Upper lobe of left lung (tissue), 6 donors: Measurements from ENCODE around the gene SEC11A. TPM values are rescaled to one million over a fixed set of nuclear protein-coding genes. Genes with fewer than 3 reads are reported as not detected.
A peak's percentile ranks its signal among the peaks of the same experiment; 100 is the strongest.

ENCODE experiments used
- ATAC-seq, 2 donors: fragments of 200-7000 bp; cut with Tn5 transposase; one replicate each; pipeline ENCODE4 v1.9.1; 2022; ENCODE audit warnings: mild to moderate bottlenecking in 2 of 2, moderate library complexity in 2 of 2; ENCODE audit not compliant: low FRiP score in 2 of 2
- DNase-seq, 2 donors: peaks; one replicate each; pipeline ENCODE4 v3.0.0-alpha.2; 2019 to 2020
- H3K27ac ChIP-seq, 4 donors: fragments of 200-600 bp; sonication (generic); one replicate each; pipeline ENCODE4 v1.5.1; 2016 to 2019
- H3K27me3 ChIP-seq, 4 donors: fragments of 200-600 bp; sonication (generic); one replicate each; pipeline ENCODE4 v1.5.1; 2017 to 2019
- H3K36me3 ChIP-seq, 4 donors: fragments of 200-600 bp; sonication (generic); one replicate each; pipeline ENCODE4 v1.5.1; 2016 to 2019
- H3K4me1 ChIP-seq, 4 donors: fragments of 200-600 bp; sonication (generic); one replicate each; pipeline ENCODE4 v1.5.1; 2018 to 2019
- H3K4me3 ChIP-seq, 4 donors: fragments of 200-600 bp; sonication (generic); one replicate each; pipeline ENCODE4 v1.5.1; 2017 to 2019; ENCODE audit warnings: mild to moderate bottlenecking in 2 of 4, moderate library complexity in 1 of 4
- H3K9me3 ChIP-seq, 4 donors: fragments of 200-600 bp; sonication (generic); one replicate each; pipeline ENCODE4 v1.5.1; 2018 to 2019
- CTCF ChIP-seq, 6 experiments: fragments of 450-650 bp in 4 of 6; fragments of 200-600 bp in 2 of 6; sonication (generic) in 2 of 6; IDR thresholded peaks; one replicate each; pipeline ENCODE4 v1.5.1; 2016 to 2019; ENCODE audit warnings: antibody characterized with exemption in 6 of 6
- EP300 ChIP-seq, 4 donors: sonication (generic); formaldehyde crosslinking; IDR thresholded peaks; one replicate each; pipeline ENCODE4 v1.5.1; 2017; ENCODE audit warnings: antibody characterized with exemption in 4 of 4, control low read depth in 2 of 4
- POLR2A ChIP-seq, 4 donors: fragments of 450-650 bp; IDR thresholded peaks; one replicate each; pipeline ENCODE4 v1.5.1; 2016 to 2017; ENCODE audit warnings: antibody characterized with exemption in 4 of 4, mild to moderate bottlenecking in 2 of 4
- POLR2AphosphoS5 ChIP-seq, 2 donors: sonication (generic); formaldehyde crosslinking; IDR thresholded peaks; one replicate each; pipeline ENCODE4 v1.5.1; 2017; ENCODE audit warnings: antibody characterized with exemption in 2 of 2
- WGBS, 2 donors: methylation state at CpG; one replicate each; pipeline ENCODE4 v1.1.5; 2017 to 2018; 5-methylcytosine and 5-hydroxymethylcytosine counted together
- total RNA-seq, 6 donors: library from RNA; depleted of rRNA in 4 of 6; stranded (reverse); fragments of >200 nt in 4 of 6; gene quantifications; one replicate each; pipeline versions ENCODE4 v1.1.0 to v1.2.1, GENCODE V29; 2016 to 2021
- donor health status: DM: no; HTN: no; CAD: no; lungs with moderate emphysema.
- donor health status: DM: no; HTN: yes; CAD: no; lungs with severe emphysema.

The SEC11A gene
- 100 to 1,000 TPM in 4 of 6 donors, 10 to 100 TPM in 2; 38.8 to 164 (median 116) TPM for total RNA-seq

- no peaks in the 10 kb centered on the region for H3K27me3 ChIP-seq
- peak within 1 kb of the TSS; percentile 92 to 94 (median 92) for H3K27ac ChIP-seq
- 0 to 1% methylated on average over 18 to 41 of the region's 57 CpGs for WGBS, 2 donors
- TF ChIP-seq EP300 (IDR thresholded peaks at IDR 0.05) (peak in 1 of 4 donors; percentile 19), POLR2A (IDR thresholded peaks at IDR 0.05) (peak in 3 of 4 donors; percentile 84 to 95 (median 91)), POLR2AphosphoS5 (IDR thresholded peaks at IDR 0.05) (peak; percentile 84 to 90), CTCF (IDR thresholded peaks at IDR 0.05) (peak in 4 of 6 experiments; percentile 9 to 48 (median 26))
- H3K4me1 ChIP-seq: peaks cover 20 to 37% (median 26%) of the 10 kb centered on the region in 4 donors
- H3K9me3 ChIP-seq: no peaks in the 10 kb centered on the region
- peak within 1 kb of the TSS; percentile 78 to 99 (median 88) for H3K4me3 ChIP-seq
- H3K36me3 ChIP-seq: peaks cover 0 to 2% (median under 1%) of the 10 kb centered on the region in 4 donors
- peak; percentile 98 to 99 for DNase-seq
- ATAC-seq: peak; percentile 99
Observed at GRCh38 chr15:84716036-84716732, at the start of gene SEC11A. Gene SEC11A (minus strand): TSS chr15:84716139. CDS start chr15:84716075, 64 bp downstream.

GRCh38 chr15:84765675-84766074 is 49.7 kb upstream of the SEC11A start:
- H3K36me3 ChIP-seq: peaks cover 4 to 42% (median 18%) of the 10 kb centered on the region in 4 donors
- ATAC-seq: no peak
- H3K4me1 ChIP-seq: peaks cover 24 to 44% (median 33%) of the 10 kb centered on the region in 4 donors
- no peak for DNase-seq
- H3K9me3 ChIP-seq: no peaks in the 10 kb centered on the region
- no peak overlapping the region for H3K27ac ChIP-seq
- no peak for TF ChIP-seq CTCF (IDR thresholded peaks at IDR 0.05)
- no peak for TF ChIP-seq POLR2A (IDR thresholded peaks at IDR 0.05)
- TF ChIP-seq POLR2AphosphoS5 (IDR thresholded peaks at IDR 0.05): no peak
- no peaks in the 10 kb centered on the region for H3K27me3 ChIP-seq
- WGBS, 2 donors: 91 to 93% methylated on average over 4 of the region's 4 CpGs
- no peak overlapping the region for H3K4me3 ChIP-seq

GRCh38 chr15:84764989-84765388 is 49.0 kb upstream of the SEC11A start:
- Histone ChIP-seq H3K4me3 (no peak overlapping the region), H3K4me1 (peaks cover 30 to 49% (median 38%) of the 10 kb centered on the region in 4 donors), H3K27ac (no peak overlapping the region), H3K27me3 (no peaks in the 10 kb centered on the region), H3K9me3 (no peaks in the 10 kb centered on the region), H3K36me3 (peaks cover 4 to 39% (median 18%) of the 10 kb centered on the region in 4 donors)
- TF ChIP-seq CTCF (IDR thresholded peaks at IDR 0.05) (no peak), EP300 (IDR thresholded peaks at IDR 0.05) (no peak), POLR2A (IDR thresholded peaks at IDR 0.05) (no peak), POLR2AphosphoS5 (IDR thresholded peaks at IDR 0.05) (no peak)
- DNase-seq: no peak
- 73 to 100% methylated on average over 1 of the region's 1 CpG for WGBS, 2 donors
- ATAC-seq: no peak

- H3K4me1 ChIP-seq: peaks cover 33 to 46% (median 41%) of the 10 kb centered on the region in 4 donors
- no peak for ATAC-seq
- no peak for DNase-seq
- peaks cover 4 to 36% (median 17%) of the 10 kb centered on the region in 4 donors for H3K36me3 ChIP-seq
- H3K4me3 ChIP-seq: no peak overlapping the region
- H3K27ac ChIP-seq: no peak overlapping the region
- H3K27me3 ChIP-seq: no peaks in the 10 kb centered on the region
- WGBS, 2 donors: 74 to 81% methylated on average over 3 of the region's 3 CpGs
- TF ChIP-seq EP300 (IDR thresholded peaks at IDR 0.05) (no peak), POLR2AphosphoS5 (IDR thresholded peaks at IDR 0.05) (no peak), POLR2A (IDR thresholded peaks at IDR 0.05) (no peak), CTCF (IDR thresholded peaks at IDR 0.05) (no peak)
- H3K9me3 ChIP-seq: no peaks in the 10 kb centered on the region
Observed at GRCh38 chr15:84764585-84764984, 48.6 kb upstream of the SEC11A start.
